Transverse colon (tissue), 3 donors: ENCODE data around the gene MSH3.

Experiments used
- CTCF ChIP-seq, 5 experiments: fragments of 200-600 bp in 3 of 5; fragments of 450-650 bp in 2 of 5; sonication (generic) in 3 of 5; IDR thresholded peaks; 1 replicate in 2 of 5; 2 replicates in 3 of 5; pipeline ENCODE4 v1.5.1; 2016 to 2017; ENCODE audit warnings: antibody characterized with exemption in 5 of 5, inconsistent platforms in 3 of 5, mild to moderate bottlenecking in 2 of 5, moderate library complexity in 1 of 5
- EP300 ChIP-seq: sonication (generic); formaldehyde crosslinking; IDR thresholded peaks from one replicate; pipeline ENCODE4 v1.6.1; 2017; ENCODE audit warnings: antibody characterized with exemption, low read depth

DNA sequence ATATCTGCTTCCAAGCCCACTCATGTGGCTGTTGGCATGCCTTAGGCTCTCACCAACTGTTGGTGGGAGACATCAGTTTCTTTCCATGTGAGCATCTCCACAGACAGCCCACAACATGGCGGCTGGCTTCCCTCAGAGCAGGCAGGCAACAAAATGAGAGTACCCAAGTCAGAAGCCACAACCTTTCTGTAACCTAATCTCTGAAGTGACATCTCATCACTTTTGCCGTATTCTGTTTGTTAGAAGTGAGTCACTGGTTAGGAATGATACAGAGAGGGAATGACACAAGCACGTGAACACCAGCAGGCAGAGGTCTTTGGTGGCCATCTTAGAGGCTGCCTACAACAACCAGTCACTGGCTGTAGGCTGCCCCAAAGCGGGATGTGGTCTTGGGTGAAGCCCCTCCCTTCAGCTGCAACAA lies 217.1 kb downstream of the MSH3 start:
- no peak for TF ChIP-seq CTCF (IDR thresholded peaks at IDR 0.05)
- TF ChIP-seq EP300, result no peak
